NOMO-1 treated with dmso at 0.1 percent for 144 hours (cell line): Measurements from ENCODE around the gene SETDB1.
"Not testable (repeated sequence)": the region's sequence is repeated elsewhere in the genome, so short reads cannot be mapped to it uniquely, and the experiment has no call there.

Experiments
- DNase-seq: peaks from one replicate; lab custom pipeline; 2025; ENCODE audit not compliant: unreplicated experiment; lab: John Stamatoyannopoulos, UW

Gene SETDB1

GRCh38 chr1:150928775-150929174 lies 2.6 kb downstream of the SETDB1 start:
- DNase-seq: not testable (repeated sequence)

- no peak for DNase-seq
Observed at GRCh38 chr1:150931773-150932172, 5.6 kb downstream of the SETDB1 start.

- no peak for DNase-seq
Observed at GRCh38 chr1:150944856-150945255, 18.7 kb downstream of the SETDB1 start.

DNA sequence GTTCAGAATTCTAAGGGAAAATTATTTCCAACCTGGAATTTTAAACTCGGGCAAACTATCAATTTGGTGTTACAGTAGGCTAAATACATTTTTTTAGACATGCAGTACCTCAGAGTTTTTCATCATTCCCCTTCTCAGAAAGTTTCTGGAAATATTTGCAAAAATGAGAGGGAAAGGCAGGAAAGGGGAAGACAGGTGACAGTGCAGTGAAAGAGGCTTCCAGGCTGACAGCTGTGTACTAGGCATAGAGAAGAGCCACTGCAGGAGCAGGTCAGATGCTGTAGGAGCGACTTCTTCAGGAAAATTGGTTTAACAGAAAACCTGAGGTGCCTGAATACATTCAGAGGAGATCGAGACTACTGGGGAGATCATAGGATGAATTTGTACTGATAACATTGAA lies 28.5 kb downstream of the SETDB1 start:
- no peak for DNase-seq

DNA sequence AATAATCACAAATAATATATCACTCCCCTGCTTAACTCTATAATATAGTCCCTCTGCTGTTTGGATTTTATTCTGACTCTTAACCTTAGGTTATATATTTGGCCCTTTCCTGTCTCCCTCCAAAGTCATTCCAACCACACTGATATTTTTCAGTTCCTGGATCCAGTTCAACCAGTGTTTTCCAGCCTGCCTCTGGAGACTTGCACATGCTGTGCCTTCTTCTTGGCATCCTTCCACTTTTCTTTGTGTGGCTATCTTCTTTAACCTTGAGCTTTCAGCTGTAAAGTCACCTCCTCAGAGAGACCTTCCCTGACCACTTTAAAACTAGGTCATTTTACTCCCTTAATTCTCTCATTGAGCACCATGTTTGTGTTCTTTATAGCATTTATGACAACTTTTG lies 29.1 kb downstream of the SETDB1 start:
- DNase-seq: no peak

- DNase-seq: no peak
Observed at GRCh38 chr1:150957666-150958065, 31.5 kb downstream of the SETDB1 start.

DNA sequence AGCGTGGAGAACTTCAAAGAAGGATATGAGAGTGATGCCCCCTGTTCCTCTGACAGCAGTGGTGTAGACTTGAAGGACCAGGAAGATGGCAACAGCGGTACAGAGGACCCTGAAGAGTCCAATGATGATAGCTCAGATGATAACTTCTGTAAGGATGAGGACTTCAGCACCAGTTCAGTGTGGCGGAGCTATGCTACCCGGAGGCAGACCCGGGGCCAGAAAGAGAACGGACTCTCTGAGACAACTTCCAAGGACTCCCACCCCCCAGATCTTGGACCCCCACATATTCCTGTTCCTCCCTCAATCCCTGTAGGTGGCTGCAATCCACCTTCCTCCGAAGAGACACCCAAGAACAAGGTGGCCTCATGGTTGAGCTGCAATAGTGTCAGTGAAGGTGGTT lies 34.5 kb downstream of the SETDB1 start:
- no peak for DNase-seq

DNA sequence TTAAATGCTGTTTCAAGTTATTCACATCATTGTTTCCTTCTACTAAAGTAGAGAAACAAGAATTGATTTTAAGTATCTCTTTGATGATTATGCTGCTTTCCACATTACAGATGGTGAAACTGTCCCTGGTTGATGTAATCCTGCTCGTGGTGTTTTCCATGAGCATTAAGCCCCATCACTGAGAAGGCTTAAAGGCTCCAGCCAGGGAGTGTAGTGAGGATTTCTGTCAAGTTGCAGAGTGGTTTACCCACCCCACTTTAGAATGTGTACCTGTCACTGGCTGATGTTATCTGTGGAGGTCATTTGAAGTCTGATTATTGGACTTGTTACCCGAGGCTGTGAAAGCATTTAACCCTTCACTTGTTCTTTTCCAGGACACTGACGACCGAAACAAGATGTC lies 35.6 kb downstream of the SETDB1 start:
- no peak for DNase-seq

DNA sequence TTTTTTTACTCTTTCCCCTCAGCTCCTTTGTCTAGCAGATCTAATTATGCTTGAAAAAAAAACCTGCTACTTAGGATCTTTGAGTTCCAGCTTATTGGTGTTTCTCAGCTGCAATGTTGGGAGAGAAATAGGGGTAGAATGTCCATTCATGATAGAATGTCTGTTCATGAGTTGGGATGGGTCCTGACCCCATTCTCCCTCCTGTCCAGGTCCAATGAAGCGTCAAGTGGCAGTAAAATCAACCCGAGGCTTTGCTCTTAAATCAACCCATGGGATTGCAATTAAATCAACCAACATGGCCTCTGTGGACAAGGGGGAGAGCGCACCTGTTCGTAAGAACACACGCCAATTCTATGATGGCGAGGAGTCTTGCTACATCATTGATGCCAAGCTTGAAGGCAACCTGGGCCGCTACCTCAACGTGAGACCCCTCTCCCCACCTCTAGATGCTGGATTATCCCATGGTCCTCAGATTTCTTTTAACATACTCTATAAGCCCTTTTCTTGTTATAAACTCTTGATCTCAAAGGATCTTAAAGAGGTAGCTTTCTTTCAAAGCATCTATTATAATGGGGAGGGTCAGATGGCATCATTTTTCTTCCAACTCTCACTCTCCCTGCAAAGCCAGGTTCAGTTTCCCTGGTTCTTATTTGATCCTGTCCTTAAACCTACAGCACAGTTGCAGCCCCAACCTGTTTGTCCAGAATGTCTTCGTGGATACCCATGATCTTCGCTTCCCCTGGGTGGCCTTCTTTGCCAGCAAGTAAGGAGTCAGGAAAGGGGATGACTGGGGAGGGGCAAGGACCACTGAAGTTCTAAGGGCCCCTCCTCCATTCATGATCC lies 37.4 kb downstream of the SETDB1 start:
- no peak for DNase-seq

GRCh38 chr1:150964164-150964489 lies 38.0 kb downstream of the SETDB1 start:
- DNase-seq: no peak

DNA sequence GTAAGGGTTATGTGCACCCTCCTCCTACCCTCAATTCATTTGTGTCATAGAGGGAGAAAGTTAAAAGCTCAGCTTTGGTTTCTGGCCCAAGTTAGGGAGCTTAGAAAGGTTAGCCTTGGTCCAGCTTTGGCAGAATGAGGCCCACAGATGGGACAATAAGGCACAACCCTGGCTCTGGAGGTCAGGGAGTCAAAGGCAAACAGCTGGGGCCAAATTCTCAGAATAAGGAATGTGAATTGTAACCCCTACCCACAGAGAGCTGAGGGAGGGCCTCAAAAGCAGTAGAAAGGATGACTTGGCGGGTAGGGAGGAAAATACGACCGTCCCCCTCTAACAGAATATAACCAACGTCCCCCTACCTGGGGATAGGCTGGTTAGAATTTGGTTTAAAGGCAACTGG lies 39.4 kb downstream of the SETDB1 start:
- no peak for DNase-seq

- DNase-seq: no peak
Observed at GRCh38 chr1:150966011-150966410, 39.8 kb downstream of the SETDB1 start.

DNA sequence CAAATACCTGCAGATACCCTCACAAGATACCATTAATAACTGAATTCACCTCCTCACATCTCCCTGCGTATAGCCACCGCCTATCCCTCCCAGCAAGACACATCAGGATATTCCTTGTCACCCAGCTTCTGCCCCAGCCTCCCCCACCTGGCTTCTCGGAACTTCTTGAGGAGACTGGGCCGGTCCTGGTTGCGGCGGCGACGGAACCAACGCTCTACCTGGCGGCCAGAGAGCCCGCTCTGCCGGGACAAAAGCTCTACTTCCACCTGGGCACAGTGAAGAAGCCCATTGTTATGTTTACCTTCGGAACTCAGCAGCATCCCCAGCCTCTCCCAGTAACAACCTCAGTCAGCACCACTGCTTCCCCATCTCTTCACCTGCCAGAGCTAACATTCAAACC lies 41.8 kb downstream of the SETDB1 start:
- DNase-seq: no peak

DNA sequence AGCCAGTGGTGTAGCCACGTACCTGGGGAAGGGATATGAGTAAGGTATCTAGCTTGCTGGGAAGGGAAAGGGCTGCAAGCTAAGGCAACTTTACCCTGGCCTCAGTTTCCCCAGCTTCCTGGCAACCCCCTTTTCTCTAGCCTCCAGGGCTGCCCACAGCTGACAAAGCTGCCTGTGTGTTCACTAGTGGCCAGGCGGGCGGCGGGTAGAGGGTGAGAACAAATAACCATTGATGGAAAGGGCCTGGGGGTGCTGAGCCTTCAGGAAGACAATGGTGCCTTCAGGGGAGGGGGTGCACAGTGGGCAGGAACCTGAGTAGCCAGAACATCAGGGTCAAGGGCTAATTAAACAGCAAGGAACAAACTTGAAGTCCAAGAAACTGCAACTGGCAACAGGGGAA lies 42.3 kb downstream of the SETDB1 start:
- no peak for DNase-seq

GRCh38 chr1:150969626-150970025 lies 43.5 kb downstream of the SETDB1 start:
- no peak for DNase-seq

DNA sequence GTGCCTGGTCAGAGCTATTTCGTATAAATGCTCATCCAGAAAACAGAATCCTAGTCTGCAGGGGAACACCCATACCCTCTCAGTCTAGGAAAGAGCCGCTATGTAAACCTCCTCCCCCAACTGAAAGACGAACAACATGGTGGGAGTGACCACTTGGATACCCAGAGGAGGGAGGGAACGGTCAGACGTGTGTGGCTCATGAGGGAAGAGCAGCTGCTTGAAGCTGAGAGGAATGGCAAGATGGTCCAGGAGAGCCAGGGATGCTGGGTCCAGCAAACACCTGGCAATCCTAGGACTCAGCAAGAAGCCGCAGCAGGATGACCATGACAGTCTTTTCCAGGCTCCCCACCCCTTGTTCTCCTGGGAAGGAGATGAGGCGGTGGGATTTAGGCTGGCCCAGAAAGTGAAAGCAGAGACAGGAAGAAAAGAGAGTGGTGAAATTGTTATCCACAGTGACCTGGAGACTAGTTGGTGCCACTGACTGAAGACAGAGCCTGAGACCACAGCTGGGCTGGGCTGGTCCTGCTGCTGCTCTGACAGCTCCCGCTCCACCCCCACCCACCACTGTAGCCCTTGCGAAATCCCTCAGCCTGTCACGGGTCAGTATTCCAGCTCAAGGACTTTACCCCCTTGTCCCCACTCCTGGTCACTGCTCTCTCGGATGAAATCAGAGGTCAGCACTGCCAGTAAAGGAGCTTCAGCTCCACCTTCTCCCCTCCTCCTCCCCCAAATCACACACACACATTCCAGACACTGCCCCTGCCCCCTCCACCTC lies 44.8 kb downstream of the SETDB1 start:
- no peak for DNase-seq

DNA sequence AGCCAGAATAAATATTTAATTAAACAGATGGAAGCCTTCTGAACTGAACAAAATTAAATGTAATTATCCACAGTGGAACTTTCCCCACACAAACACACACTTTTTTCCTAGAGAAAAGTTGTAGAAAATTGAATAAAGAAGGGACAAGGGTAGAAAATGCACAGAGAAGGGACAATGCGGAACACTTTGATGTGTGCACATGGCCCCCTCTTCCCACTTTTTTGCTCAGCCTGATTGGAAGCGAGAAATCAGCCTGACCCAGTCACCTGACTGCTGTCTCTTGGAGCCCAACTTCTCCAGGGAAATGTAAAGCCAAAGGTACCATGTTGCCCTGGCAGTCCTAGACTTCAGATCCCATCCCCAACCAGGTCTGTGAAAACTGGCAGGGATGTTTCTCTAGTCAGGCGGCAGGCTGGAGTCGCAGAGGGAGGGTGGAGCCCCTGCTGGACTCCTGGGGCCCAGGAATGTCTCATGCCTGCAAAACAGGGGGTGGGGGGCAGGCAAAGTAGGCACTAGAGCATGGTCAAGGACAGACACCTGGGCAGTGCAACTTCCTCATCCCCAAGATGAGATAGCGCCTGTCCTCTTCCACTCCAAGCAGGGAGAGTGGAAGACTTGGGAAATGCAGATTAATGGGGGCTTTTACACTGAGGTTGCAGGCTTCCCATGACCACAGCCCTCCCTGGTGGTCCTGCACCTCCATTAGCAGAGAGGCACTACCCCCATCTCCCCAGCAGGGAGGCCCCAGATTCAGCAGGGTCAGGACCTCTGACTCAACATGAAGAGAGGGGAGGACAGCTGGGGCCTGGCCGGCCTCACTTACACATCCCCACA lies 45.6 kb downstream of the SETDB1 start:
- DNase-seq: no peak

DNA sequence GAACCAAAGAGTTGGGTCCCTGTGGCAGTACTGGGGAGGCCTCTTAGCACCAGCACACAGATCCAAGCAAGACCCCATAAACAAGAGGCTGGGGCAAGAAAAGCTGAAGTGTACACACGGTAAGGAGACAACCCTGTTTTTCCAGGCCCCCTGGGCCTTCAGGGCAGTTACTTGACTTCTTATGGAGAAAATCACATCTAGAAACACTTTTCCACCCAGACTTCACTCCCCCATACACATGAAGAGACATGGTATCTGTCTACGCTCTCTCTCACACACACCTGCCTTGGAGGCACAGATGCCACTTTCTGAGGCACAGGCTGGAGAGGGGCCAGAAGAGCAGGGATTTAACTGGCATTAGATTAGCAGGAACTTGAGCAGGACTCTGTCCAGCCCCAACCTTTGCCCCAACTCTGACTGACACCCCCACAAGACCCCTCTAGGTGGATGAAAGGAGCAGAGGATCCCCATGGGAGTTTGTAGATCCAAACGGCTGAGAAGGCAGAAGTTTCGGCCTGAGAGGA lies 46.3 kb downstream of the SETDB1 start:
- DNase-seq: no peak

DNA sequence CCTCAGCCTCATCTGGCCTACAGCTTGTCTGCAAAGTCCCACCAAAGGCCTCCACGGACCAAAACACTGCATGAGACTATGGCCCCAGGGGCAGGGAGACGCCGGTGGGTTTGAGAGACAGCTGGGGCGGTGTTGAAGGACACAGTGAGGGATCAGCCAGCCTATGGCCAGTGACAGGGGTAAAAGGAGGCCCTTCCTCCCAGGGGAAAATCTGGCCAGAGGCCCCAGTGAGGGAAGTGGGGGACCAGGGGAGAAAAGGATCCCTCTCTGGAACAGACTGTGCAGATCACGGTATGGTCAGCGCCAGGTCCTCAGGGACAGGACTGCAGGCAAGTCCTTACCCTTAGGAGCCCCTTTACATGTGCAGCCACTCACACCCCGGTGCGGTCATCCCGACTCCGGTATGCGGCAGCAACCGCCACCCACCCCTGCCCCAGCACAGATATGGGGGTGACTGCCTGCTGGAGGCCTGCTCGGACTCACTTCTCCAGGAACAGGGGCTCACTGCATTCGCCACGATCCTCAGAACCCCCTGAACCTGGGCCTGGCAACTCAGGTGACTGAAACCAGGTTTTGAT lies 47.2 kb downstream of the SETDB1 start:
- DNase-seq: no peak

DNA sequence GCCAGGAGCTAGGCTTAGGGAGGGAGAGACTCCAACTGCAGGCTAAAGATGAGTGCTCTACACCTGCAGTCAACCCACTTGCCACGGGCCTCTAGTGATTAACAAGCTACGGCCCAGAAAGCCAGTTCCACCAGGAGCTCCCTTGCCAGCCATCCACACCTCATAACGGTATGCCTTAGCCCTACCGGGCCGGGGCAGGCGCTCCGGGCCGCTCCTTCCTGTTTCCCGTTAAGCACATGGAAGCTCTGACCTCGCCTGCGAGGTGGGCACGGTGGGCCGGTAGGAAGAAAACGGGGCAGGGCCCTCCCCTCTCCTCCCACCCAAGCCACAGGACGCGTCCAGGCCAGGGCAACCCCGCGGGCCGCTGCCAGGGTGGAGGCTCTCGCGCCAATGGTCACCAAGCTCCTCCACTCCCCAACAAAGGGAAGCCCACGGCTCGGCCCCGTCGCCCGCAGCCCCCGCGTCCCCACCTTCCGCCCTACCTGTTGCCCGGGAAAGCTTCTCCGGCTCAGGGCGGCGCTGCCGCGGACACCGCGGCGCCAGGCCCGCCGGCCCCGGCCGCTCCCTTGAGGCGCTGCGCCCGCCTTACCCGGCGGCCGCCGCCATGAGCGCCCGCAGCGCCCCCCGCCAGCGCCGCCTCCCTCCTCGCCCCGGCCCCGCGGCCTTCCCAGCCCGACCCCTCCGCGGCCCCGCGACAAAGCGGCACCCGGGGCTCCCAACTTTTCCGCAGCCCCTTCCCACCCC lies 47.8 kb downstream of the SETDB1 start:
- no peak for DNase-seq
